Measurements from ENCODE around the gene AURKB. TPM values are rescaled to one million over a fixed set of nuclear protein-coding genes. Genes with fewer than 3 reads are reported as not detected.
A peak's percentile ranks its signal among the peaks of the same experiment; 100 is the strongest.

AURKB gene
- total RNA-seq, 4 donors from 2014 or later = 3.2 to 12.9 (median 8.6) TPM

- no peak overlapping the region for H3K4me3 ChIP-seq (ENCODE audit: low read depth, poor library complexity, severe bottlenecking)
- intact Hi-C loops (cut with DNase I; ENCODE audit: low total_unique reads) = no loop called here
- WGBS, 2 donors = 35 to 42% methylated on average over 6 of the region's 6 CpGs
- no peak for DNase-seq (ENCODE audit: low spot score in 2 of 2)
- TF ChIP-seq POLR2A (IDR thresholded peaks at IDR 0.05) (no peak), CTCF (IDR thresholded peaks at IDR 0.05) (no peak)
Measured at GRCh38 chr17:8190506-8190905, 19.9 kb downstream of the AURKB start.

- intact Hi-C loops (cut with DNase I; ENCODE audit: low total_unique reads) = no loop called here
- peak within 1 kb of the TSS; percentile 85 for H3K4me3 ChIP-seq (ENCODE audit: low read depth, poor library complexity, severe bottlenecking)
- TF ChIP-seq CTCF (IDR thresholded peaks at IDR 0.05) = no peak
- TF ChIP-seq POLR2A (IDR thresholded peaks at IDR 0.05) = no peak
- WGBS, 2 donors = 0 to 1% methylated on average over 24 to 28 of the region's 70 CpGs
- DNase-seq (ENCODE audit: low spot score in 2 of 2) = peak; percentile 98 to 99
Measured at GRCh38 chr17:8189711-8190477, 20.5 kb downstream of the AURKB start, which contains the start of gene BORCS6. TSS of gene BORCS6 (minus strand) at chr17:8190180. CDS start at chr17:8190140, 40 bp downstream.

- intact Hi-C loops (cut with DNase I; ENCODE audit: low total_unique reads) = no loop called here
- DNase-seq (ENCODE audit: low spot score in 2 of 2) = peak in 1 of 2 donors; percentile 92
- peak overlapping the region; percentile 85 for H3K4me3 ChIP-seq (ENCODE audit: low read depth, poor library complexity, severe bottlenecking)
- TF ChIP-seq POLR2A (IDR thresholded peaks at IDR 0.05) = no peak
- TF ChIP-seq CTCF (IDR thresholded peaks at IDR 0.05) = no peak
- WGBS, 2 donors = 1 to 3% methylated on average over 33 to 52 of the region's 67 CpGs
Measured at GRCh38 chr17:8189041-8189710, 21.2 kb downstream of the AURKB start.

- WGBS, 2 donors = 26 to 27% methylated on average over 10 to 12 of the region's 12 CpGs
- peak; percentile 43 to 87 for DNase-seq (ENCODE audit: low spot score in 2 of 2)
- peak overlapping the region; percentile 7 for H3K4me3 ChIP-seq (ENCODE audit: low read depth, poor library complexity, severe bottlenecking)
- TF ChIP-seq POLR2A (IDR thresholded peaks at IDR 0.05) (no peak), CTCF (IDR thresholded peaks at IDR 0.05) (no peak)
- intact Hi-C loops (cut with DNase I; ENCODE audit: low total_unique reads) = no loop called here
Measured at GRCh38 chr17:8188263-8188839, 22.0 kb downstream of the AURKB start.

- WGBS, 2 donors = 1% methylated on average over 25 of the region's 25 CpGs
- no peak for TF ChIP-seq CTCF (IDR thresholded peaks at IDR 0.05)
- no peak for TF ChIP-seq POLR2A (IDR thresholded peaks at IDR 0.05)
- DNase-seq (ENCODE audit: low spot score in 2 of 2) = peak; percentile 92 to 98
Measured at GRCh38 chr17:8187517-8188262, 22.7 kb downstream of the AURKB start.

More at GRCh38 chr17:8187517-8188262, 22.7 kb downstream of the AURKB start:
- intact Hi-C loops (cut with DNase I; ENCODE audit: low total_unique reads) = no loop called here
- H3K4me3 ChIP-seq (ENCODE audit: low read depth, poor library complexity, severe bottlenecking) = no peak overlapping the region
